AG09319 (cell line): Measurements from ENCODE around the gene CCR5AS.
"Not testable (repeated sequence)": the region's sequence is repeated elsewhere in the genome, so short reads cannot be mapped to it uniquely, and the experiment has no call there.

ENCODE experiments used
- DNase-seq: peaks from one replicate; pipeline ENCODE4 v3.0.0-alpha.2; 2010; ENCODE audit warnings: low read depth; ENCODE audit errors: extremely low read depth
- CTCF ChIP-seq: IDR thresholded peaks from 2 replicates; pipeline ENCODE4 v1.5.1; 2011; ENCODE audit warnings: low read depth, mild to moderate bottlenecking, inconsistent platforms, low read length, moderate library complexity

CCR5AS gene

GRCh38 chr3:46435081-46435726 is 28.3 kb upstream of the CCR5AS start:
- no peak for TF ChIP-seq CTCF

GRCh38 chr3:46433841-46434240 is 27.0 kb upstream of the CCR5AS start:
- no peak for DNase-seq
- no peak for TF ChIP-seq CTCF

More at GRCh38 chr3:46435081-46435726, 28.3 kb upstream of the CCR5AS start:
- DNase-seq = no peak

GRCh38 chr3:46433118-46433517 is 26.3 kb upstream of the CCR5AS start:
- not testable (repeated sequence) for DNase-seq

GRCh38 chr3:46431905-46432304 is 25.0 kb upstream of the CCR5AS start:
- not testable (repeated sequence) for DNase-seq

GRCh38 chr3:46430879-46431278 is 24.0 kb upstream of the CCR5AS start:
- not testable (repeated sequence) for DNase-seq

- TF ChIP-seq CTCF = no peak
- no peak for DNase-seq
Observed at GRCh38 chr3:46429671-46430070, 22.8 kb upstream of the CCR5AS start.

GRCh38 chr3:46429250-46429649 is 22.4 kb upstream of the CCR5AS start:
- TF ChIP-seq CTCF = no peak
- DNase-seq = no peak

GRCh38 chr3:46427916-46428833 is 21.3 kb upstream of the CCR5AS start:
- no peak for DNase-seq
- no peak for TF ChIP-seq CTCF

GRCh38 chr3:46427404-46427803 is 20.5 kb upstream of the CCR5AS start:
- DNase-seq = not testable (repeated sequence)

- not testable (repeated sequence) for DNase-seq
Observed at GRCh38 chr3:46426476-46426875, 19.6 kb upstream of the CCR5AS start.
